Endometrial microvascular endothelial cells (primary cell): ENCODE measurements around the gene BACE2. TPM values are rescaled to one million over a fixed set of nuclear protein-coding genes. Genes with fewer than 3 reads are reported as not detected.

Experiments
- in situ Hi-C: cut with HindIII; loops from 2 replicates; pipeline ENCODE4 v1.10.0; 2017; ENCODE audit warnings: low sequenced_read_pairs, low pct_unique_long_range_greater_than_20kb; ENCODE audit errors: inconsistent ontology term
- total RNA-seq: library from RNA; depleted of rRNA; stranded (reverse); fragments of >200 nt; gene quantifications from one replicate; pipeline ENCODE4 v1.2.3, GENCODE V29; 2015; ENCODE audit errors: inconsistent ontology term

BACE2 gene
- total RNA-seq, 1 donor from 2014 or later = 120 TPM

- in situ Hi-C loops = no loop called here
Measured at GRCh38 chr21:41207401-41208375, 39.7 kb downstream of the BACE2 start.

DNA sequence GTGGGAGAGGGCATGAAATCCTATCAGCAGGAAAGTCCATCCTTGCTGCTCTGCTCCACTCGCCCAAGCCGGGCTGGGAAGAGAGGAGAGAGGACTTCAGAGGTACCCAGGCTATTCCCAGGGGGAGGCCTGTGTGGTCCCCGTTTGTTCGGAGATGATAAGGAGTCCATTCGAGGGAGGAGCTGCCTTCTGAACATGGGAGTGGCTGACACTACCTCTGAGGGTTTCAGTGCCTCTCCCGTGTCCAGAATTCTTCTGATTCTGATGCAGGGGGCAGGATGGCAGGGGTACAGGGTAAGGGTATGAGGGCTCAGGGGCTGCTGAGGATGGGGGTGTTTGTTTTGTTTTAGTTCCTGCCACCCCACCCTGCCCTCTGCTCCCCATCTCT lies 40.4 kb downstream of the BACE2 start:
- in situ Hi-C loops = no loop called here

GRCh38 chr21:41209016-41209619 lies 41.2 kb downstream of the BACE2 start:
- in situ Hi-C loops = no loop called here

DNA sequence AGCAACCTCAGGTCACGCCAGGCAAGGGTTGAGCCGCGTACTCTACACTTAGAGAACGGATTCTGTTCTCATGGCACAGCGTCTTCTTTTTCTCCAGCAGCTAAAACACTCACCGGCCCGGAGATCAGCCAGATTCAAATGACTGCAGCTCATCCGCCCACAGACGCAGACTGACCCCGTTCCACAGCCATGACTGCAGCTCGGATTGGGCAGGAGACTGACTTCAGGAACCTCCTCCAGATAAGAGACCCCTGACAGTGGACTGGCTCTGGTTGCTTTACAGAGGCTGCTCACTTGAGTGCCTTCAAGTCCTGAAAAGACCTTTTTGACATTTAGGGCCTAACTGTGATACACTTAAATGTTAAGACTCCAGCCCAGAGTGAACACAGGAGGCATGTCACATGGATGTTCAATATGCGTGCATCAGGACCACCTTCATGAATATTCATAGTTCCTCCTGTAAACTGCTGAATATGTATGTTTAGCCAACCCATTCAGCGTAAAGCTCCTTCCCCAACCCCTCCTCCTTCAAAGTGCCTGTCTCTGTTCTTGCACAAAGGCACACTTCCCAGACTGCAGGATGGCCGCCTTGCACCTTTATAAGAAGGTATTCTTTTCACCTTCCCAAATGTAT lies 42.6 kb downstream of the BACE2 start:
- in situ Hi-C loops = no loop called here

GRCh38 chr21:41211060-41211805 lies 43.3 kb downstream of the BACE2 start:
- in situ Hi-C loops = no loop called here

DNA sequence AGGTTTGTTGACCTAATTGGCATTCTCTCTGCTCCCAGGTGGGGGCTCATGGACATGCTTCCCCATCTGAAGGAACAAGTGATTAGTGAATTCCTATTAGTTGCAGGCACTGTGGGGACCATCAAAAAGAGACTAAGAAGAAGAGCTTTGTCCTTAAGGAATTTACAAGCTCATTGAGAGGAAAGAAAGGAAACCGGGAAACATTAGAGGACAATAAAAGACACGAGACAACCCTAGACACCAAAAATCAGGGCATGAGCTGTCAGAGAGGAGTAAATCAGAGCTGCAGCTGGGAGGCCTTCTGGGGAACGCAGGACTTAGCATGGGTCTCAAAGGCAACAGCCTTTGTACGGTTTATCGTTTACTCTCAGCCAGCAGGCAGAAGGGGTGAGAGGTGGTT lies 45.1 kb downstream of the BACE2 start:
- in situ Hi-C loops = no loop called here

GRCh38 chr21:41215856-41216408 lies 48.0 kb downstream of the BACE2 start:
- in situ Hi-C loops = no loop called here

DNA sequence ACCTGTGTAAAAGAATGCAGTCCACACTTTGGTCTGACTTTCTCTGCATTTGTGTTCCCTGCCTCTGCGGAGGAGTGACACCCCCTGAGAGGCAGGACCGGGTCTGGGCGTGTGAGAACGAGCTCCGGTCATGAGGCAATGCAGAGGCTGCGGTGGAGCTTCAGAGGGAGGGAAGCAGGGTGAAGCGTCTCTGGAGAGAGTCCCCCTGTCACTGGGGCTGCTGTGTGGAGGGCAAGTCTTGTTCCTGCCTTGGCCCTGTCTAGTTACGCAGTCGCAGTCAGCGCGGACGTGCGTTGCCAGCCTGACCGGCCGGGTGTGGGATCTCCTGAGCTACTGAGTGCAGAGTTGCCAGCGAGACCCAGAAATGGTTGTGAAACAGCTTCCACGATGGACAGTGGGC lies 48.5 kb downstream of the BACE2 start:
- in situ Hi-C loops = no loop called here

- in situ Hi-C loops = no loop called here
Measured at GRCh38 chr21:41217671-41218385, 49.9 kb downstream of the BACE2 start.

- in situ Hi-C loops = no loop called here
Measured at GRCh38 chr21:41219498-41220207, 51.7 kb downstream of the BACE2 start.

DNA sequence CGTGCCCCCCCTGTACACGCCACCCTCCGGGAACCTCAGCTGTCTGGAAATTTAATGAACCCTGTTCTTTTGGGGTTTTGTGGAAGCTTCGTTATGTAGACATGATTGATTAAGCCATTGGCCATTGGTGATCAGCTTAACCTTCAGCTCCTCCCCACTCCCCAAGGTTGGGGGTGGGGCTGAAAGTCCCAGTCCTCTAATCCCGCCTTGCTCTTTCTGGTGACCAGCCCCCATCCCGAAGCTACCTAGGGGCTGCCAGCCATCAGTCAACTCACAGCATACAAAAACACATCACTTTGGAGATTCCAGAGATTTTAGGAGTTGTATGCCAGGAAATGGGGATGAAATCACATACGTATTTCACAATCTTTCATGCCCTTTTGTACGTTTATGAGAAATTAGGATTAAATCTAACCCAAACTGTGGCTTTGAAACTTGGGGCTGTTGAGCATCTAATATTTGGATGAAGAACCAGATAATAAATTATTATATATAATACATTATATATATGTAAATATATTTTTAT lies 52.3 kb downstream of the BACE2 start:
- in situ Hi-C loops = no loop called here

DNA sequence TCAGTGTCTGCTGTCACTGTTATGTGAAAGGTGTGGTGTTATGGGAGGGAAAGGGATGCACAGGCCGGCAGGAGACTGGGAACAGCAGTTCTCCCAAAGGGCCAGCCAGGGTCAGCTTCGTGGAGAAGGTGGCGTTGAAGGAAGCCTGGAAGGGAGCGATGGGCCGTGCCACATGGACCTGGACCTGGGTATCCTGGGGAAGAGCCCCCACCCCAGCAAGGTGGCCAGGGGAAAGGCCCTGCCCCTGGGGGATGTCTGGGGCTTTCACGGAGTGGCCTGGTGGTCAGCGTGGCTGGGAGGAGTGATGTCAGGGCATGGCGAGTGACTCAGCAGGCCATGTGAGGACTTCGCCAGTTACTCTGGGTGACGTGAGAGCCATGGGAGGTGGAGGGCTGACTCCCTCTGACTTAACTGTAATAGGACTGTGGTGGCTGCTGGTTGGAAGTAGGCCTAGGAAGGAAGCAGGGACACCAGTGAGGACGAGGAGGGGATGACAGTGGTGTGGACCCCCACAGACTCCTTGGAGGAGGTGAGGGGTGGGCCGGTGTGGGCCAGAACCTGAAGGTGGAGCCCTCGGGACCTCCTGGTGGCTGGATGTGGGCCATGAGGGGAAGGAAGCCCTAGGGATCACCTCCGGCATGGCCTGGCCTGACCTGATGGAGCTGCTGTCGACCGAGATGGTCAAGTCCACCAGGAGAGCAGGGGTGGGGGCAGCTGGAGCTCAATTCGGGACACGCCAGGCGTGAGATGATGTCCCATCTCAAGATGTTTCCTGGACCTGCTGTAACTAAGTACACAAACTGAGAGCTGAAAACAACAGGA lies 54.5 kb downstream of the BACE2 start:
- in situ Hi-C loops = no loop called here

- in situ Hi-C loops = no loop called here
Measured at GRCh38 chr21:41226853-41227252, 58.9 kb downstream of the BACE2 start.

DNA sequence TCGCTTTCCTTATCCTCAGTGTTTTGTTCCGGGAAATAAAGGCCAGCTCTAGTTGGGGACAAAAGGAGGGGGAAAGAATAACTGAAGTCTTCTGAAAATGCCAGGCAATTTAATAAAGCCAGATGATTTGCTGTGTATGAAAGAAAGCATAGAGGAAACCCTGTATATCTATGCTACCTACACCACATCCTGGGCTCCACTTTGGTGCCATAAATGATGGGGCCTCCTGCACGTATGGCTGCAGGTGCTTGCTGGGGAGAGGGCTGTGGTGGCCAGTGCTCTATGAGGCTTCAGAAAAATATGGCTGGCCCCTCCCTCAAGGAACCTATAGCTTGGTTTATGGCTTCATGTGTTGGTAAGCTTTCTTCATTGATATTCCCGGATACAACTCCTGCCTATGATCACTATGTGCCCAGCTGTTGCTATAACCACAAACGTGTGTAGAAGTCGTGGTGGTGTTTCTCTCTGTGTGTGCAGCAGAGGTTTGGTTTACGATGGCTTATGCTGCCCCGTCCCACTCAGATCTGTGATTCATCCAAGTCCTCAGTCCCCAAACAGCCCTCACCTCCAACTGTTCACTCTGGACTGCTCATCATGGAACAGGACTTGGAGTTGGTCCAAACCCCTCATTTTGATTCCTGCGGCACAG lies 59.5 kb downstream of the BACE2 start:
- in situ Hi-C loops = no loop called here

- in situ Hi-C loops = no loop called here
Measured at GRCh38 chr21:41228006-41228370, 60.0 kb downstream of the BACE2 start.

DNA sequence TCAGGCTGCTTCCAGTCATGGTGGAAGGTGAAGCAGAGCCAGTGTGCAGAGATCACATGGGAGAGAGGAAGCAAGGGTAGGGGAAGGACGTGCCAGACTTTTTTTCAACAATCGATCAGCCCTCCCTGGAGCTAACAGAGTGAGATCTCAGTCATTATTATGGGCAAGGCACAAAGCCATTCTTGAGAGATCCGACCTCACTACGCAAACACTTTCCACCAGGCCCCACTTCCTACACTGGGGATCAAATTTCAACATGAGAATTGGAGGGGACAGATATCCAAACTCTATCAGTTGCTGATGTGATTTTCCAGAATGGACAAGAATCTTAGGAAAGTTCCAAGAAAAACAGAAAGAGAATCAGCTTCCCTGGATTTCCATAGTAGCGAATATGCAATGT lies 60.5 kb downstream of the BACE2 start:
- in situ Hi-C loops = no loop called here
